Activated naive CD4-positive, alpha-beta T cell treated with anti-CD3 and anti-CD28 coated beads, Interleukin-2, amount 50 U/mL, for 16 hours (primary cell): ENCODE results near the gene LEMD3.

Experiments used
- DNase-seq: peaks from one replicate; pipeline ENCODE4 v3.0.0-alpha.2; 2020

Gene LEMD3

GRCh38 chr12:65169320-65170208 lies at the start of gene LEMD3:
Gene LEMD3, plus strand, starts transcription at chr12:65169583. Its CDS starts 14 bp downstream, at chr12:65169597.
- peak; percentile 95 for DNase-seq

- peak; percentile 38 for DNase-seq
Measured at GRCh38 chr12:65121049-65121955, 48.1 kb upstream of the LEMD3 start, which contains the start of gene WIF1. Gene WIF1, minus strand, starts transcription at chr12:65121305. Its CDS starts 114 bp downstream, at chr12:65121191.

- no peak for DNase-seq
Measured at GRCh38 chr12:65121956-65122469, 47.4 kb upstream of the LEMD3 start.

GRCh38 chr12:65122703-65123102 lies 46.7 kb upstream of the LEMD3 start:
- DNase-seq, result no peak

GRCh38 chr12:65123435-65124063 lies 45.8 kb upstream of the LEMD3 start:
- DNase-seq, result no peak

- no peak for DNase-seq
Measured at GRCh38 chr12:65125247-65125646, 44.1 kb upstream of the LEMD3 start.

DNA sequence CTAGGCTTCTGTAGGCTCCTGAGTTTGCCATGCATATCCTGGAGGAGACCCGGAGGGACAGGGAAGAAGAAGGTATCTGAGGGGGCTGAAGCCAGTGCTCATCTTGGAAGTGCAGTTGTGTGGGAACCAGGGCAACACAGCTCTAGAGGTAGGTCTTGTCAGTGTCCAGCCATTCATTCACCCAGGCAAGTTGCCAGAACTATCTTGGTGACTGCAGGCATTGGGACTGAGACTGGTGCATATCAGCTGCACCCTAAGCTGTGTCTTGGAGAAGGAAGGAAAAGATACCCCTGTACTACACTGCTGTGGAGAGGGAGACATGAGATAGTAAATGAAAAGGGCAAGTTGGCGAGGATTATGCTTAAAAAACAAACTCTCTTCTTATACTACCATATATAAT lies 43.4 kb upstream of the LEMD3 start:
- DNase-seq, result no peak

- no peak for DNase-seq
Measured at GRCh38 chr12:65126482-65126881, 42.9 kb upstream of the LEMD3 start.

DNA sequence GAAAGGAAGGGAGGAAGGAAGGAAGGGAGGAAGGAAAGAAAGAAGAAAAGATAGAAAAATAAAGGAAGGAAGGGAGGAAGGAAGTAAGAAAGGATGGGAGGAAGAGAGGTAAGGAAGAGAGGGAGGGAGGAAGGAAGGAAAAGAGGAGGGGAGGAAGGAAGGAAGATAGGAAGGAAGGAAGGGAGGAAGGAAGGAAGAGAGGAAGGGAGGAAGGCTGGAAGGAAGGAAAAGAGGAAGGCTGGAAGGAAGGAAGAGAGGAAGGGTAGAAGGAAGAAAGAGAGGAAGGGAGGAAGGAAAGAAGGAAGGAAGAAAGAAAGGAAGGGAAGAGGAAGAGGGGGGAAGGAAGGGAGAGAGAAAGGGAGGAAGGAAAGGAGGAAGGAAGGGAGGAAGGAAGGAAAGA lies 35.5 kb upstream of the LEMD3 start:
- DNase-seq, result no peak

DNA sequence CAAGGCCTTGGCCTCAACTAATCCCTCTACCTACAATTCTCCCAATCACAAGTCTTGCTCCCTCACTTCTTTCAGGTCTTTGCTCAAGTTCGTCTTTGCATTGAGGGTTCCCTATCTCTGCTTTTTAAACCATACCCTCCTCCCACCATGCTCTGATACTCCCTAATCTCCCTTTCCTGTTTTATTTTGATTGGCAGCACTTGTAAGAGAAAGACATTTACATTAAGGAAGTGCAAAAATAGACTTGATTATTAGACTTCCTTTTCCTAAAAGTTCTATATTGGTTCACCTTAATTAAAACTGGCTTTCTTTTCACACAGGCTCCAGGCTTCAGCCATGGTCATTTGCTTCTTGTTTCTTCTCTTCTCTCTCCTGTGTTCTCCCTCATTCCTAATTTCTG lies 30.0 kb upstream of the LEMD3 start:
- no peak for DNase-seq

DNA sequence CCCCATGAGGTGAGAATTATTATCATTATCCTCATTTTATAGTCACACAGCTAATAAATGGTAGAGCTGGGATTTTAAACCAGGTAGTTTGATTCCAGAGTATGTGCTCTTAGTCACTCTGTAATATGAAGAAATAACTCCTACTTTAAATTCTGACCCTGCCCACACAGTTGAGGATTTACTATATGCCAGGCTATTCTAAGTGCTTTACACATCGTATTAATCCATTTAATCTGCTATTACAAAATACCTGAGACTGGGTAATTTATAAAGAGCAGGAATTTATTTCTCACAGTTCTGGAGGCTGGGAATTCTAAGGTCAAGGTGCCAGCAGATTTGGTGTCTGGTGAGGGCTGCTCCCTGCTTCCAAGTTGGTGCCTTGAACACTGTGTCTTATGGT lies 28.6 kb upstream of the LEMD3 start:
- DNase-seq, result no peak

- no peak for DNase-seq
Measured at GRCh38 chr12:65147312-65147905, 22.0 kb upstream of the LEMD3 start.

GRCh38 chr12:65152012-65152411 lies 17.4 kb upstream of the LEMD3 start:
- no peak for DNase-seq

DNA sequence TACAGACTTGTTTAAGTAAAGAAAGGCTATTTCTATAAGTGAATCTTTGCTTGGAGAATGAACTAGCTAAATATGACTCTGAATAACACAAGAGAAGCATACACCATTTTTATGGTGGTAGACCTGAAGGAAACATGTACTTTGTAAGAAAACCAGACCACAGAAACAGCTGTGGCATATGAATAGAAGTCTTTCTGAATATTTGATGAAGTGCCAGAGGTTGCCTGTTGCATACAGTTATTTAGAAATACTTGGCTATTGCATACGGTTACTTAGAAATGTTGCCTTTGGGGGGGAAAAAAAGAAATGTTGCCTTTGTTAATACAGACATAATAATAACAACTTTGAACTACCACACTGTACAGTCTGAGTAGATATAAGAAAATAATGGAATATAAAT lies 16.8 kb upstream of the LEMD3 start:
- DNase-seq, result no peak

GRCh38 chr12:65155784-65156183 lies 13.6 kb upstream of the LEMD3 start:
- DNase-seq, result no peak

DNA sequence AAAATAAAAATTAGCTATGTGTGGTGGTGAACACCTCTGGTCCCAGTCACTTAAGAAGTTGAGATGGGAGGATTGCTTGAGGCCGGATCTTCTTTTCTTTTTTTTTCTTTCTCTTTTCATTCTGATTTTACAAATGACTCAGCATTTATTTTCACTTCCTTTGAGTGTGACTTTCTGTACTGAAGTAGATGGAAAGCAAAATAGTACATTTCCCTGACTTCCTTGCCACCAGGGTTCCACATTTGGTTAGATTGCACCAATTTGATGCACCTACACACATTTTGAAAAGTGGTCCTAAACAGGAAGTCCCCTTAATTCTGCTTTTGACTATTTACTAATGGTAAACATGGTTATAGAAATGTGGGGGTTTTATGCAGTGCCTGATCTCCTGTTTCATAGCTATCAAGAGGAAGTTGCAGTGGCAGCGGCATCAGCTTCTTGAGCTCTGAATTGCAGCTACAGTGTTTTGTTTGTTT lies 13.0 kb upstream of the LEMD3 start:
- no peak for DNase-seq

DNA sequence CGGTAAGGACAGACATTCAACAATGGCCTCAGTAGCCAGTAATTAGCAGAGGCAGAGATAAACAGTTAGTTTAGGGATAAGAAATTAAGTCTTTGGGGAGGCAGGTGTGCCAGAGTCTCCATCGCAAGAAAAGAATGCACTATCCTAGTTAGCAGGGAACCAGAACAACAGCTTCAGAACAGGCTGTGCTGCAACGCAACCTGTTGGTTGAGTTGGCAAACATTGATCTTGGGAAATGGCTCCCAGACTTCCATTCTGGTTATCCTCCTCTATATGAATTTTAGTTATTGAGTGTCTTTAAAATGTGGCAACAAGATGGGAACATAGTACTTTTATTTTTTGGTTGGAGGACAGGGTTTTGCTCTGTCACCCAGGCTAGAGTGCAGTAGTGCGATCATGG lies 12.3 kb upstream of the LEMD3 start:
- DNase-seq, result no peak

DNA sequence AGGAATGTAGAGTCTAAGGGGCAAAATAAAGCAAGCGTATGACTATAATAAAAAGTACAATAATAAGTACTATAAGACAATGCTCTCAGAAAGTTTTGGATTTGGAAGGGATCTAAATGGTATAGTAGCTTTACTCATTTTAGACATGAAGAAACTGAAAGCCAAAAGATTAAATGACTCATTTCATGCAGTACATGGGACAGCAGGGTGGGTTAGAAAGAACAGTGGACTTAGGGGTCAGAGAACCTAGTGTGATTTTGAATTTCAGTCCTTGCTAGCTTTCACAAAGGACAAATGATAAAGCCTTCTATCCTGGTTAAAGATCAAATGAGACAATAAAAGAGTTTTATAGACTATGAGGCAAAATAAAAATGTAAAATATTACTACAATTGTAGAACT lies 6.8 kb upstream of the LEMD3 start:
- no peak for DNase-seq

DNA sequence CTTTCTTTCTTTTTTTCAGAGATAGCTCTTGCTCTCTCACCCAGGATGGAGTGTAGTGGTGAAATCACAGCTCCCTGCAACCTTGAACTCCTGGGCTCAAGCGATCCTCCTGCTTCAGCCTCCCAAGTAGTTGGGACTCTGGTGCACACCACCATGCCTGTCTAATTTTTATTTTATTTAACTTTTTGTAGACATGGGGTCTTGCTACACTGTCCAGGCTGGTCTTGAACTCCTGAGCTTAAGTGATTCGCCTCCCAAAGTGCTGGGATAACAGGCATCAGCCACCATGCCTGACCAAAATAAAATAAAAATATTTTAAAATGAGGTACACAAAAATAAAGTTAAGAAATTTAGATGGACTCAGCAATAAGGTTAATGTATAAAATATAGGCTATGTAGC lies 5.1 kb upstream of the LEMD3 start:
- no peak for DNase-seq

GRCh38 chr12:65164774-65165173 lies 4.6 kb upstream of the LEMD3 start:
- DNase-seq, result no peak

- no peak for DNase-seq
Measured at GRCh38 chr12:65168681-65169319, 583 bp upstream of the LEMD3 start.
